ENCODE measurements around the gene SNRPD3. TPM values are rescaled to one million over a fixed set of nuclear protein-coding genes. Genes with fewer than 3 reads are reported as not detected.

SNRPD3 gene
- total RNA-seq, 8 experiments from 2014 or later = 83.9 to 206 (median 150) TPM

DNA sequence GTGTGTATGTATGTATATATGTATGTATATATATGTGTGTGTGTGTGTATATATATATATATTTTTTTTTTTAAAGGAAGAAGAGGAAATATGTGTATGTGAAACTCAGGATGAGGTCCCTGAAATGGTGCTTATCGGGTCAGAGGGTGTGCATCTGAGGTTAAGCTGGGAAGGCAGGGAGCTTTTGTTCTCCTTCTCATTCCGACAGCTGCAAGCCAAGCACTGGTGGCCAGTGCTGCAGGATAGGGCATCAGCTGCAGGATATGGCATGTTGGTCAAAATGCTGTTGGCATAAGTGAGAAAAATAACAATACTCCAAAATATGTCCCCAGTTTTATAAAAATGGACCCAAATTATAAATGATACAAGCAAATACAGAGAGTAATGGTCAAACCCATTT lies 7.4 kb downstream of the SNRPD3 start:
- 100% methylated on average over 1 to 2 of the region's 2 CpGs; no CpG with 5 or more reads in 6 of the 10 experiments for WGBS, 10 experiments
- H3K27ac ChIP-seq = no peak overlapping the region
- no peaks in the 10 kb centered on the region for H3K4me1 ChIP-seq (replicated peaks in 1 of 2)
- no peak for ATAC-seq (replicated peaks in 6 of 8)
- H3K4me3 ChIP-seq = no peak overlapping the region
- in situ Hi-C loops (cut with MboI; ENCODE audit: low pct_unique_long_range_greater_than_20kb in 2 of 9, low sequenced_read_pairs in 9 of 9, unreplicated experiment in 9 of 9) = no loop called here

DNA sequence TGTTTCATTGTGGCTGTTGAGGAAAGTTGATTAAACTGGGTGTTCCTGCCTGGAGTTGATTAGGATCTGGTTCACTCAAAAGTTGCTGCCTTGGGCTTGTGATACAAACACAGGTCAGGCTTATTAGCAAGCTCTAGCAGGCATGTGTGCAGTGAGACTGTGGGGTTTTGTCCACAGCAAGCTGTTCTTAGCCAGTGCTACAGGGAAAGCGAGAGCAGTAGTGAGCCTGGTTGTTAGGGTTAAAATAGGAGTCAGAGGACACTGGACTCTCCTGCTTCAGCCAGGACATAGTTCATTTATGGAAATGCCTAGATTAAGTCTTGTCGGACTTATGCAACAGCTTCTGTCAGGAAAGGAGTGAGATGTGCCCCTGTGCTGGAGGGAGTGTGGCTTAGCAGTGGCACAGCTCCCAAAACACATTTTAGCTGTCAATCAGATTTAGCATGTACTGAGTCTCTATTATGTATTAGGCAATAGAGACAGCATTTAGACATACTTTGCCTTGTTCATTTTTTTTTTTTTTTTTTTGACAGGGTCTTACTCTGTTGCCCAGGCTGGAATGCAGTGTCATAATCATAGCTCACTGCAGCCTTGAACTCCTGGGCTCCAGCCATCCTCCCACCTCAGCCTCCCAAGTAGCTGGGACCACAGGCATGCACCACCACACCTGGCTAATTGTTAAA lies 8.7 kb downstream of the SNRPD3 start:
- peak in 3 of 8 experiments; percentile 78 to 93 (median 90) for ATAC-seq (replicated peaks in 6 of 8)
- Histone ChIP-seq H3K4me1 (replicated peaks in 1 of 2) (no peaks in the 10 kb centered on the region), H3K27ac (no peak overlapping the region), H3K4me3 (no peak overlapping the region)
- in situ Hi-C loops (cut with MboI; ENCODE audit: low pct_unique_long_range_greater_than_20kb in 2 of 9, low sequenced_read_pairs in 9 of 9, unreplicated experiment in 9 of 9) = no loop called here
- WGBS, 10 experiments = 60 to 100% (median 83%) methylated on average over 1 to 2 of the region's 2 CpGs; no CpG with 5 or more reads in 5 of the 10 experiments

DNA sequence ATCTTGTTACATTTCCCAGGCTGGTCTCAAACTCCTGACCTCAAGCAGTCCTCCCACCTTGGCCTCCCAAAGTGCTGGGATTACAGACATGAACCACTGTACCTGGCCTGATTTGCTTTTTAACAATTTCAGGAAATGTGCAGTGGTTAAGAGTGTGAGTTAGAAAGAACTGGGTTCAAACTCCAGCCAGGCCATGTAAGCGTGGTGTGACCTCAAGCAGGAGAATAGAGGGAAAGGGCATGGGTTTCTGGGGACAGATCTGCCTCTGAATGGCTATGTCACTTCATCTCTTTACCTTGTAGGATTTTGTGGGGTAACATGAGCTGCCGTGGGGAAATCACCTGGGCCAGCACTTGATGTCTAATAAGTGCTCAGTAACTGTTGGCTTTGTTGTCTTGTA lies 9.3 kb downstream of the SNRPD3 start:
- H3K4me1 ChIP-seq (replicated peaks in 1 of 2) = no peaks in the 10 kb centered on the region
- in situ Hi-C loops (cut with MboI; ENCODE audit: low pct_unique_long_range_greater_than_20kb in 2 of 9, low sequenced_read_pairs in 9 of 9, unreplicated experiment in 9 of 9) = no loop called here

DNA sequence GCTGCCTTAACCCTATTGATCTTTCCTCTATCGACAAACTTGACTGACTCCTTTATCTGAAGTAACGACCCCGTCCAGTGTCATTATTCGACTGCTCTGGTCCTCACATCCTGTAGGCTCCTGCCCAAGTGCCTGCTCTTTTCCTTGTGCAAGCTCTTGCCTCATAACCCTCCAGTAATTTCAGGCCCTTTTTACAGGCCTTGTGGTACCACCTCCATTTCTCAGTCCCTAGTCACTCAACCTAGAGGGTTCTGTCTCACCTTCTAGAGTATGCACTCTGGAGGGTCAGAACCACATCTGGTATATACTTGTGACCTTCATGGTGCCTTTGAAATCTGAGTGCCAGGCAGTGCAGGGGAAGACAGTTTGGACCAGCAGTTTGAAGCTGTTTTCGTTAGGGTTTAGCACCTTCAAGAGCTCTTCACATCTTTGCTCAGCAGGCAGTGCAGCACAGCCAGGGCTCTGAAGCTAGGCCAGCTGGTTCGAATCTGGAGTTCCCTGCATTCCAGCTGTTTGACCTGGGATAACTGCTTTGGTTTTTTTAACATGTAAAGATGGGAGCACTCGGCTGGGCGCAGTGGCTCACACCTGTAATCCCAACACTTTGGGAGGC lies 11.2 kb downstream of the SNRPD3 start:
- Histone ChIP-seq H3K4me1 (replicated peaks in 1 of 2) (no peaks in the 10 kb centered on the region), H3K27ac (no peak overlapping the region), H3K4me3 (no peak overlapping the region)
- in situ Hi-C loops (cut with MboI; ENCODE audit: low pct_unique_long_range_greater_than_20kb in 2 of 9, low sequenced_read_pairs in 9 of 9, unreplicated experiment in 9 of 9) = no loop called here
- 80 to 100% (median 95%) methylated on average over 1 to 7 of the region's 8 CpGs; no CpG with 5 or more reads in 2 of the 10 experiments for WGBS, 10 experiments
- ATAC-seq (replicated peaks in 6 of 8) = no peak

More for the DNA sequence above, 9.3 kb downstream of the SNRPD3 start:
- H3K27ac ChIP-seq = no peak overlapping the region
- ATAC-seq (replicated peaks in 6 of 8) = no peak
- WGBS, 10 experiments = 100% methylated on average over 1 to 2 of the region's 2 CpGs; no CpG with 5 or more reads in 6 of the 10 experiments
- H3K4me3 ChIP-seq = no peak overlapping the region

DNA sequence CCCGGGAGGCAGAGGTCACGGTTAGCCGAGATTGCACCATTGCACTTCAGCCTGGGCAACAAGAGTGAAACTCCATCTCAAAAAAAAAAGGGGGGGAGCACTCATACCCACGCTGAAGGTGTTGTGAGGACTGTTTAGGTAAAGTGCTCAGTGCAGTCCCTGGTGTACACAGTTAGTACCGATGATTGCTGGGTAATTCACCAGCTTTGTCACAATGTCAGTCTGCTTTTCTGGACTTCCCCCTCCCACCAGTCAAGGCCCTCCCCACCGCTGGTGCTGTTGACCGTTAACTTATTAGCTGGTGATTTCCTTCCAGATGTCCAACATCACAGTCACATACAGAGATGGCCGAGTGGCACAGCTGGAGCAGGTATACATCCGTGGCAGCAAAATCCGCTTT lies 11.9 kb downstream of the SNRPD3 start:
- Histone ChIP-seq H3K27ac (no peak overlapping the region), H3K4me1 (replicated peaks in 1 of 2) (no peaks in the 10 kb centered on the region), H3K4me3 (no peak overlapping the region)
- 67 to 100% (median 90%) methylated on average over 1 to 7 of the region's 10 CpGs; no CpG with 5 or more reads in 2 of the 10 experiments for WGBS, 10 experiments
- in situ Hi-C loops (cut with MboI; ENCODE audit: low pct_unique_long_range_greater_than_20kb in 2 of 9, low sequenced_read_pairs in 9 of 9, unreplicated experiment in 9 of 9) = no loop called here
- ATAC-seq (replicated peaks in 6 of 8) = no peak

DNA sequence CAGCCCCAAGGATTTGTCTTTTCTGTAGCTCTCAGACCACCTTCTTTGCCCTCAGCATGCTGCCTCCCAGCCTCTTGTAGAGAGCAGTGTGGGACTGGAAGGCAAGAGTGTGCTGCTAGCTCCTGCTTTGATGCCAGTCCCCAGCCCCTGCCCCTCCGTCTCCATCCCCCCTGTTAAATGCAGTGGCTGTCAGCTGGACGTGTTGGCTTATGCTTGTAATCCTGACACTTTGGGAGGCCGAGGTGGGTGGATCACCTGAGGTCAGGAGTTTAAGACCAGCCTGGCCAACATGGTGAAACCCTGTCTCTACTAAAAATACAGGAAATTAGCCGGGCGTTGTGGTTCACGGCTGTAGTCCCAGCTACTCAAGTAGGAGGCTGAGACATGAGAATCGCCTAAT lies 15.5 kb downstream of the SNRPD3 start:
- WGBS, 10 experiments = 74 to 100% (median 87%) methylated on average over 1 to 5 of the region's 7 CpGs; no CpG with 5 or more reads in 6 of the 10 experiments
- in situ Hi-C loops (cut with MboI; ENCODE audit: low pct_unique_long_range_greater_than_20kb in 2 of 9, low sequenced_read_pairs in 9 of 9, unreplicated experiment in 9 of 9) = no loop called here
- no peaks in the 10 kb centered on the region for H3K4me1 ChIP-seq (replicated peaks in 1 of 2)
- ATAC-seq (replicated peaks in 6 of 8) = no peak
- no peak overlapping the region for H3K27ac ChIP-seq
- no peak overlapping the region for H3K4me3 ChIP-seq

DNA sequence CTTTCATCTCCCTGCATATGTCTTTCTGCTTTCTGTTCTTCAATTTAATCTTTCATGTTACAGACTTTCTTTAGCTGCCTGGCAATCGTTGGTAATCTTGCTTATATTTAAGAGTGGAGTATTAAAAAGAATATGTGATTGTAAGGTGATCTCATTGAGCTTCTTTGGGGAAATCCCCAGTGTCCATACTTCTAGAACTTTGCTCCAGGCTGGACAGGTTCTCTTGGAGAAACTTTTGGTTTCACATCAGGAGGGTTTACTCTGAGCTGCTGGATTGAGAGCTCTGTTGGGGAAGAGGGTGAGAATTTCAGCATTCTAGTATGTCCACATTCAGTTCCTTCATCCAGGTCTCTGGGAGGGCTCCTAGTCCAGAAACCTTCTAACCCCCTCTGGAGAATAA lies 21.0 kb downstream of the SNRPD3 start:
- no peak for ATAC-seq (replicated peaks in 6 of 8)
- in situ Hi-C loops (cut with MboI; ENCODE audit: low pct_unique_long_range_greater_than_20kb in 2 of 9, low sequenced_read_pairs in 9 of 9, unreplicated experiment in 9 of 9) = no loop called here
- Histone ChIP-seq H3K4me1 (replicated peaks in 1 of 2) (no peaks in the 10 kb centered on the region), H3K27ac (no peak overlapping the region), H3K4me3 (no peak overlapping the region)
- 67 to 100% (median 93%) methylated on average over 1 of the region's 1 CpG; no CpG with 5 or more reads in 3 of the 10 experiments for WGBS, 10 experiments

DNA sequence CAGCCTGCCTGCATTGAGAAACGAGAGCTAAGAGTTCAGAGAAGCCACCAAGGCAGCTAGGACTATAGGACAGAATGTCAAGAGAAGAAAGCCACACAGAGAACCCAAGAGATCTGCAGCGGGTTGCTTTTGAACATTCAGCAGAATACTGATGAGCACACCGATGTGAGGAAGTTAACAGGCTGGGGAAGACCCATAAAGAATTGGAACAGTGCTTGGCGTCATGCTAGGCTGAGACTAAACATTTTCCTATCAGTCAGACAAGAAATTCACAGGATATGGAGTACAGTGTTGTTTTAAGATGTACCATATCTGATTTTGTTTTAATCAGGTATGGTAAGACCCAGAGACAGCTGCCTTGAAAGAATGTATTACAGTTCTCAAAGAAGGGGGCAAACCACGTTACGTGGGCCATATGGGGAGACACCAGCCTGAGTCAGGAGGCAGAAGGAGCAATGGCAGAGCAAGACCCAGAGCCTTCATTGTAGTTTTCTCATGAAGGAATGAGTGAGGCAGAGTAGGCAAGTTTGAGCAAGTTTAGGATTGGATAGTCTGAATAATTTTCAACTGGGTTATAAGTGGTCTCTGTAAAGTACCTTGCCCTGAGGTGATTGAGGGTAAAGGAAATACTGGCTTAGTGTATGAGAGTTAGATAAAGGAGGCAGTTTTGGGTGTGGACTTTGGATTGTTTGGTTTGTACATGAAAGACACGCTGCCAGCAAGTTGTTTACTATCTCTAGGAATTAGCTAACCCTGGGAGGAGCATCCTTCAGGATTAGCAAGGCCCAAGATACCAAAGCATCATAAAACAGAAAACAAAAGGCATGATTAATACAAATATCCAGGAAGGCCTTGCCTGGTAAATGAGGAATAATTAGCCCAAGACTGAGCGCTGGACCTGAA lies 22.8 kb downstream of the SNRPD3 start:
- no peak overlapping the region for H3K4me3 ChIP-seq
- 62 to 100% (median 83%) methylated on average over 1 to 8 of the region's 8 CpGs for WGBS, 10 experiments
- ATAC-seq (replicated peaks in 6 of 8) = peak in 3 of 8 experiments; percentile 8 to 57 (median 28)
- no peak overlapping the region for H3K27ac ChIP-seq
- no peaks in the 10 kb centered on the region for H3K4me1 ChIP-seq (replicated peaks in 1 of 2)
- in situ Hi-C loops (cut with MboI; ENCODE audit: low pct_unique_long_range_greater_than_20kb in 2 of 9, low sequenced_read_pairs in 9 of 9, unreplicated experiment in 9 of 9) = no loop called here

DNA sequence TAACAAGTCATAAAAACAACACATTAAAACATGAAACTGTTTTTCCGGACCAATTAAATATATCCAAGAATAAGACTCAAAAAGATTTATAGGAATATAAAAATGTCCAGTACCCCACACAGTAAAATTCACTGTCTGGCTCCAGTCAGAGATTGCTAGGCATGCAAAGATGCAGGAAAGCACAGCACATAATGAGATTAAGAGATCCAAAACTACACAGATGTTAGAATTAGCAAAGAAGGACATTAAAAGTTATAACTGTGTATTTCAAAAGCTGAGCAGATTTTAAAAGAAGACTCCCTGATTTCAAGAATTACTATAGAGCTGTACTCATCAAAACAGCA lies 23.4 kb downstream of the SNRPD3 start:
- no peaks in the 10 kb centered on the region for H3K4me1 ChIP-seq (replicated peaks in 1 of 2)
- 0 to 100% (median 36%) methylated on average over 1 of the region's 1 CpG; no CpG with 5 or more reads in 2 of the 10 experiments for WGBS, 10 experiments
- H3K4me3 ChIP-seq = no peak overlapping the region
- ATAC-seq (replicated peaks in 6 of 8) = no peak
- in situ Hi-C loops (cut with MboI; ENCODE audit: low pct_unique_long_range_greater_than_20kb in 2 of 9, low sequenced_read_pairs in 9 of 9, unreplicated experiment in 9 of 9) = no loop called here
- H3K27ac ChIP-seq = no peak overlapping the region

DNA sequence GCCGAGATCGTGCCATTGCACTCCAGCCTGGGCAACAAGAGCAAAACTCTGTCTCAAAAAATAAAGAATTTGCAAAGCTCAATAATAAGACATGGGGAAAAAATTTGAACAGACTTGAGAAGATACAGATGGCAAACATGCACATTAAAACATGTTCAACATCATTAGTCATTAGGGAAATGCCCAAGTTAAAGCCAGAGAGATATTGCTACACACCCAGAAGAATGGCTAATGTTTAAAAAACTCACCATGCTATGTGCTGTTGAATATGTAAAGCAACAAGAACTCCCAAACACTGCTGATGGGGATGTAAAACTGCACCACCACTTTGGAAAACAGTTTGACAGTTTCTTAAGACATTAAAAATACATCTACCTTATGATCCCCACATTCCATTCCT lies 24.5 kb downstream of the SNRPD3 start:
- no peak overlapping the region for H3K4me3 ChIP-seq
- in situ Hi-C loops (cut with MboI; ENCODE audit: low pct_unique_long_range_greater_than_20kb in 2 of 9, low sequenced_read_pairs in 9 of 9, unreplicated experiment in 9 of 9) = no loop called here
- 17 to 83% (median 40%) methylated on average over 1 to 2 of the region's 2 CpGs; no CpG with 5 or more reads in 5 of the 10 experiments for WGBS, 10 experiments
- H3K4me1 ChIP-seq (replicated peaks in 1 of 2) = no peaks in the 10 kb centered on the region
- ATAC-seq (replicated peaks in 6 of 8) = peak in 3 of 8 experiments; percentile 79 to 81 (median 80)
- no peak overlapping the region for H3K27ac ChIP-seq

DNA sequence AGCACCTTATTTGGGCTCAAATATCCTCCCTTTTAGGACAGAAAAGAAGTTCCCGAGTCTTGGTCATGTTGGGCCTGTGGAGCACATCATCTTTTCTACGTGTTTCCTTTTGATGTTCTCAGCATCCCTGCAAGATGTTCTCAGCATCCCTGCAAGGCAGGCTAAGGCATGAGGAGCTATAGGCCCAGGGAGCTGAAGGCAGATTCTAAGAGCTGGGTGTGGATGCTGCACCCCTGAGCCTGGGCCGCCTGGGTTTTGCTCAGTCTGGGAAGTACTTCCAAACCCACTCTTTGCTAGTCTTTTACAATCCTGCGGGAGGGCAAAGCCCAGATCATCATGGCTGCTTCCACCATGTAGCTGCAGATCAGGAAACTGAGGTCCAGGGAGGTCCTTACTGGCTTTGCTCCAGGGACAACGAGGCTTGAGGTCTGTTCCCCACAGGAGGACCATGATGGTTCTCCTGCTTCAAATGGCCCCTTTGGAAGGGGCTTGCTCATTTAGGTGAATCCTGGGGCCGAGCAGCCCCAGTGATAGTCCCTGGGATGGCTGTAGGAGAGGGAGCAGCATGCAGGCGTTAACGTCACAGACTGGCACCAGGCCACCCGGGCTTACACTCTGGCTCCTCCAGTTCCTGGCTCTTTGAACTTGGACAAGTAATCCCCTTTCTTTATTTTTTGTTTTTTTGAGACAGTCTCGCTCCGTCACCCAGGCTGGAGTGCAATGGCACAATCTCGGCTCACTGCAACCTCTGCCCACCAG lies 26.4 kb downstream of the SNRPD3 start:
- Histone ChIP-seq H3K27ac (no peak overlapping the region), H3K4me1 (replicated peaks in 1 of 2) (no peaks in the 10 kb centered on the region), H3K4me3 (no peak overlapping the region)
- in situ Hi-C loops (cut with MboI; ENCODE audit: low pct_unique_long_range_greater_than_20kb in 2 of 9, low sequenced_read_pairs in 9 of 9, unreplicated experiment in 9 of 9) = no loop called here
- 53 to 100% (median 83%) methylated on average over 1 to 10 of the region's 12 CpGs for WGBS, 10 experiments
- no peak for ATAC-seq (replicated peaks in 6 of 8)

DNA sequence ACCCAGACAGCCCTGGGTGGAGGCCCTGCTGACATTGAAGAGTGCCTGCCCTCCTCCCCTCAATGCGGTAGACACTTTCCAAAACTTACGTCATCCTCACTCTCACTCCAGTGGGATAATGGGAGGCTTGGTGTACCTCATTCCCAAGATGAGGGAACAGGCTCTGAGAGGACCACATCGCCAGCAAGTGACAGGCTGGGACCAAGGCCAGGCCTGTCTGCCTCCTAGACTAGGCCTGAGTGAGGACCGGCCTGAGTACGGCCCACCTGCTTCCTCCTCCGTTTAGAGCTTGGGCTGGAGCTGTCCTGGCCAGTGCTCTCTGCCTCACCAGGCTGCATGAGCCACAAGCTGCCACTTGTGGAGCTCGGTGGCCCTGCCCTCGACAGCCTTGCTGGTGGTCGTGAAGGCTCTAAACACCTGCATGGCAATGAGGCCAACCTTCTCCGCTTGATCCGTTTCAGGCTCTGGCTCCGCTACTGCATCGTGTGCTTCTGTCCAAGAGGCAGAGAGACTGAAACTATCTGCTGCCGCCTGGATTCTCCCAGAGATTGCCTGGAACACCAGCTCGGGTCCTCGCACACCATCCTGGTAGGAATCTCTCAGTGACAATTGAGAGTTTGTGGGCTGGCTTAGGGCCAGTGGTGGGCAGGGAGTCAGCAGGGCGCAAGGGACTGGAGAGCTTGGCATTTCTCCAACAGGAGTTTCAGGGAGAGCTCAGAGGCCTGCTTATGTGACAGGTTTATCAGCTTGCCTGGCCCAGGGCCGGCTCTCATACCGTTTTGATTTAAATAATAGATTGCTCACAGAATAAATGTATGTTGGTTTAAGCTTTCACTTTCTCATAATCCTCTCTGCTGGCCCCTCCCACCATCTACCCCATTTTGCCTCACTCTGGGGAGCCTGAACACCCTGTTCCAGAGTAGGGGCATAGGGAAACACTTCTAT lies 27.7 kb downstream of the SNRPD3 start:
- in situ Hi-C loops (cut with MboI; ENCODE audit: low pct_unique_long_range_greater_than_20kb in 2 of 9, low sequenced_read_pairs in 9 of 9, unreplicated experiment in 9 of 9) = no loop called here
- H3K4me1 ChIP-seq (replicated peaks in 1 of 2) = no peaks in the 10 kb centered on the region
- peak in 7 of 8 experiments; percentile 7 to 61 (median 32) for ATAC-seq (replicated peaks in 6 of 8)
- WGBS, 10 experiments = 14 to 100% (median 76%) methylated on average over 2 to 13 of the region's 19 CpGs; no CpG with 5 or more reads in 3 of the 10 experiments
- H3K4me3 ChIP-seq = no peak overlapping the region
- no peak overlapping the region for H3K27ac ChIP-seq

Data from motor neuron (in vitro differentiated cells).